ENCODE results near the gene LPGAT1. TPM values are rescaled to one million over a fixed set of nuclear protein-coding genes. Genes with fewer than 3 reads are reported as not detected.

Gene LPGAT1
- total RNA-seq, 1 experiment from 2014 or later: 50.6 TPM

DNA sequence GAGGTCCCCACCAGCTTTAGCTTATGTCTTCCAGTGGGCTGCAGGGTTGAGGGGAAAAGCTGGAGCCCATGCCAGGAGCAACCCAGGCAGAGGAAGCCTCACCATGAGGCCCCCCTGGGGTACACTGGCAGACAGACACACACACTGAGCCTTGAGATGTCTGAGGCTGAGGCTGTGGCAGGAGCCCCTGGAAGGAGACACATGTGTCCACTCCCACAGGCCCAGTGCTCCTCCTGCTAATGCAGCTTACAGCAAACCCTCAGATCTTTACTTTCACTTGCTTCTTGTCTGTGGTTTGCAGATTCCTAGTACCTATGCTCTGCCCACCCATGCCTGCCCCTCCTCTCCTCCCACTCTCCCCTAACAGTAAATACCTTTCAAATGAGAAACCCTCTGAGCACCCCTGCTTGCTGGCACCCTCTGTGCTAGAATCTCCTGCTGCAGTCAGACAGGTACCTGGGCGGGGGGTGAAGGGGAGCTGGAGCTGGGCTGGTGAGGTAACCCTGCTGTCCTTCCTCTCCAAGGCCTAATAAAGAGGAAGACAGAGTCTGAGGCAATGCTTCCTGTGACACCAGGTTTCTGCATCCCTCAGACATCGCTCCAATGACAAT lies 91.8 kb downstream of the LPGAT1 start:
- RAD21 ChIA-PET (ENCODE audit: low non-redundant PET in 1 of 2, low total read pairs in 2 of 2, uncharacterized antibody in 2 of 2, unreplicated experiment in 2 of 2): no interaction called here
- BruUV-seq (replicated peaks): no TSS peak
- H3K27me3 ChIP-seq (ENCODE audit: insufficient read depth, low read length): peaks cover 7% of the 10 kb centered on the region; the same call in 1 of the 2 replicates
- no peaks in the 10 kb centered on the region for H3K36me3 ChIP-seq (ENCODE audit: control insufficient read depth in 1 of 2, insufficient read depth in 2 of 2, low read length in 2 of 2)
- H3K27ac ChIP-seq (ENCODE audit: low read depth, low read length): no peak overlapping the region
- H3K4me2 ChIP-seq (ENCODE audit: low read length): peak overlapping the region; percentile 18; the same call in 1 of the 2 replicates
- no peaks in the 10 kb centered on the region for H3K9me2 ChIP-seq (ENCODE audit: insufficient read depth)
- intact Hi-C loops (cut with micrococcal nuclease): no loop called here
- no peaks in the 10 kb centered on the region for H3K9me3 ChIP-seq (ENCODE audit: control insufficient read depth in 1 of 2, insufficient read depth in 1 of 2, low read depth in 1 of 2, low read length in 2 of 2)
- H4K20me1 ChIP-seq (ENCODE audit: insufficient read depth): no peaks in the 10 kb centered on the region
- CTCF ChIA-PET: interaction anchor here (0.9 kb wide), 1 partner anchor 58 kb away, joined by 3 read pairs; no protein-coding TSS in a partner anchor
- no peak overlapping the region for H3K4me3 ChIP-seq (replicated peaks in 1 of 2; ENCODE audit: low read depth in 1 of 2, low read length in 2 of 2)
- no peak for DNase-seq (ENCODE audit: low read depth, low spot score)
- no peak overlapping the region for H2AFZ ChIP-seq (ENCODE audit: low read depth, low read length, poor library complexity, severe bottlenecking)
- POLR2A ChIA-PET: no interaction called here
- H3K79me2 ChIP-seq (ENCODE audit: insufficient read depth, low read length): no peaks in the 10 kb centered on the region
- H3K9ac ChIP-seq (ENCODE audit: low read length): no peak overlapping the region
- ATAC-seq: no peak
- H3K4me1 ChIP-seq (ENCODE audit: control insufficient read depth in 1 of 2, insufficient read depth in 2 of 2, low read length in 2 of 2): peaks cover 45 to 48% of the 10 kb centered on the region in 2 experiments
- TF ChIP-seq, protein P1, sequence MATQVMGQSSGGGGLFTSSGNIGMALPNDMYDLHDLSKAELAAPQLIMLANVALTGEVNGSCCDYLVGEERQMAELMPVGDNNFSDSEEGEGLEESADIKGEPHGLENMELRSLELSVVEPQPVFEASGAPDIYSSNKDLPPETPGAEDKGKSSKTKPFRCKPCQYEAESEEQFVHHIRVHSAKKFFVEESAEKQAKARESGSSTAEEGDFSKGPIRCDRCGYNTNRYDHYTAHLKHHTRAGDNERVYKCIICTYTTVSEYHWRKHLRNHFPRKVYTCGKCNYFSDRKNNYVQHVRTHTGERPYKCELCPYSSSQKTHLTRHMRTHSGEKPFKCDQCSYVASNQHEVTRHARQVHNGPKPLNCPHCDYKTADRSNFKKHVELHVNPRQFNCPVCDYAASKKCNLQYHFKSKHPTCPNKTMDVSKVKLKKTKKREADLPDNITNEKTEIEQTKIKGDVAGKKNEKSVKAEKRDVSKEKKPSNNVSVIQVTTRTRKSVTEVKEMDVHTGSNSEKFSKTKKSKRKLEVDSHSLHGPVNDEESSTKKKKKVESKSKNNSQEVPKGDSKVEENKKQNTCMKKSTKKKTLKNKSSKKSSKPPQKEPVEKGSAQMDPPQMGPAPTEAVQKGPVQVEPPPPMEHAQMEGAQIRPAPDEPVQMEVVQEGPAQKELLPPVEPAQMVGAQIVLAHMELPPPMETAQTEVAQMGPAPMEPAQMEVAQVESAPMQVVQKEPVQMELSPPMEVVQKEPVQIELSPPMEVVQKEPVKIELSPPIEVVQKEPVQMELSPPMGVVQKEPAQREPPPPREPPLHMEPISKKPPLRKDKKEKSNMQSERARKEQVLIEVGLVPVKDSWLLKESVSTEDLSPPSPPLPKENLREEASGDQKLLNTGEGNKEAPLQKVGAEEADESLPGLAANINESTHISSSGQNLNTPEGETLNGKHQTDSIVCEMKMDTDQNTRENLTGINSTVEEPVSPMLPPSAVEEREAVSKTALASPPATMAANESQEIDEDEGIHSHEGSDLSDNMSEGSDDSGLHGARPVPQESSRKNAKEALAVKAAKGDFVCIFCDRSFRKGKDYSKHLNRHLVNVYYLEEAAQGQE (IDR thresholded peaks at IDR 0.05; ENCODE audit: low read depth): no peak
- no peak for TF ChIP-seq SIN3A (IDR thresholded peaks at IDR 0.05; ENCODE audit: low read depth)
- TF ChIP-seq, protein P2, sequence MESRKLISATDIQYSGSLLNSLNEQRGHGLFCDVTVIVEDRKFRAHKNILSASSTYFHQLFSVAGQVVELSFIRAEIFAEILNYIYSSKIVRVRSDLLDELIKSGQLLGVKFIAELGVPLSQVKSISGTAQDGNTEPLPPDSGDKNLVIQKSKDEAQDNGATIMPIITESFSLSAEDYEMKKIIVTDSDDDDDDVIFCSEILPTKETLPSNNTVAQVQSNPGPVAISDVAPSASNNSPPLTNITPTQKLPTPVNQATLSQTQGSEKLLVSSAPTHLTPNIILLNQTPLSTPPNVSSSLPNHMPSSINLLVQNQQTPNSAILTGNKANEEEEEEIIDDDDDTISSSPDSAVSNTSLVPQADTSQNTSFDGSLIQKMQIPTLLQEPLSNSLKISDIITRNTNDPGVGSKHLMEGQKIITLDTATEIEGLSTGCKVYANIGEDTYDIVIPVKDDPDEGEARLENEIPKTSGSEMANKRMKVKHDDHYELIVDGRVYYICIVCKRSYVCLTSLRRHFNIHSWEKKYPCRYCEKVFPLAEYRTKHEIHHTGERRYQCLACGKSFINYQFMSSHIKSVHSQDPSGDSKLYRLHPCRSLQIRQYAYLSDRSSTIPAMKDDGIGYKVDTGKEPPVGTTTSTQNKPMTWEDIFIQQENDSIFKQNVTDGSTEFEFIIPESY (IDR thresholded peaks at IDR 0.05; ENCODE audit: extremely low read depth, insufficient replicate concordance, low read length): no peak
- TF ChIP-seq JUND (IDR thresholded peaks at IDR 0.05): no peak
- no peak for TF ChIP-seq CEBPB (IDR thresholded peaks at IDR 0.05; ENCODE audit: low read depth)
- TF ChIP-seq, protein P3, sequence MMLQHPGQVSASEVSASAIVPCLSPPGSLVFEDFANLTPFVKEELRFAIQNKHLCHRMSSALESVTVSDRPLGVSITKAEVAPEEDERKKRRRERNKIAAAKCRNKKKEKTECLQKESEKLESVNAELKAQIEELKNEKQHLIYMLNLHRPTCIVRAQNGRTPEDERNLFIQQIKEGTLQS (IDR thresholded peaks at IDR 0.05): no peak

Data from HCT116 (cell line).